ENCODE results near the gene ACSF2. TPM values are rescaled to one million over a fixed set of nuclear protein-coding genes. Genes with fewer than 3 reads are reported as not detected.

ACSF2 gene
- polyA plus RNA-seq, 2 of the 4 experiments (the other 2 are of a cell fraction): 24.4 to 33.6 TPM

- TF ChIP-seq, protein P1, sequence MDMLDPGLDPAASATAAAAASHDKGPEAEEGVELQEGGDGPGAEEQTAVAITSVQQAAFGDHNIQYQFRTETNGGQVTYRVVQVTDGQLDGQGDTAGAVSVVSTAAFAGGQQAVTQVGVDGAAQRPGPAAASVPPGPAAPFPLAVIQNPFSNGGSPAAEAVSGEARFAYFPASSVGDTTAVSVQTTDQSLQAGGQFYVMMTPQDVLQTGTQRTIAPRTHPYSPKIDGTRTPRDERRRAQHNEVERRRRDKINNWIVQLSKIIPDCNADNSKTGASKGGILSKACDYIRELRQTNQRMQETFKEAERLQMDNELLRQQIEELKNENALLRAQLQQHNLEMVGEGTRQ (IDR thresholded peaks at IDR 0.05): no peak
- no peak for TF ChIP-seq ESRRA (IDR thresholded peaks at IDR 0.05; ENCODE audit: borderline replicate concordance, low read length)
- TF ChIP-seq MYC (IDR thresholded peaks at IDR 0.05; ENCODE audit: borderline replicate concordance, low read length): no peak
- no peak for TF ChIP-seq NR3C1 (IDR thresholded peaks at IDR 0.05)
- TF ChIP-seq BCL3 (IDR thresholded peaks at IDR 0.05): no peak
- no peak for TF ChIP-seq KDM5A (IDR thresholded peaks at IDR 0.05)
- TF ChIP-seq FOXS1 (CRISPR knock-in tag; IDR thresholded peaks at IDR 0.05): no peak
- TF ChIP-seq BHLHE40 (IDR thresholded peaks at IDR 0.05; ENCODE audit: low read depth, low read length): no peak
- no peak for TF ChIP-seq POLR2A (IDR thresholded peaks at IDR 0.05; ENCODE audit: low read length)
- TF ChIP-seq, protein P2, sequence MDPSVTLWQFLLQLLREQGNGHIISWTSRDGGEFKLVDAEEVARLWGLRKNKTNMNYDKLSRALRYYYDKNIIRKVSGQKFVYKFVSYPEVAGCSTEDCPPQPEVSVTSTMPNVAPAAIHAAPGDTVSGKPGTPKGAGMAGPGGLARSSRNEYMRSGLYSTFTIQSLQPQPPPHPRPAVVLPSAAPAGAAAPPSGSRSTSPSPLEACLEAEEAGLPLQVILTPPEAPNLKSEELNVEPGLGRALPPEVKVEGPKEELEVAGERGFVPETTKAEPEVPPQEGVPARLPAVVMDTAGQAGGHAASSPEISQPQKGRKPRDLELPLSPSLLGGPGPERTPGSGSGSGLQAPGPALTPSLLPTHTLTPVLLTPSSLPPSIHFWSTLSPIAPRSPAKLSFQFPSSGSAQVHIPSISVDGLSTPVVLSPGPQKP (IDR thresholded peaks at IDR 0.05; ENCODE audit: low read depth, low read length): no peak
- TF ChIP-seq, protein P3, sequence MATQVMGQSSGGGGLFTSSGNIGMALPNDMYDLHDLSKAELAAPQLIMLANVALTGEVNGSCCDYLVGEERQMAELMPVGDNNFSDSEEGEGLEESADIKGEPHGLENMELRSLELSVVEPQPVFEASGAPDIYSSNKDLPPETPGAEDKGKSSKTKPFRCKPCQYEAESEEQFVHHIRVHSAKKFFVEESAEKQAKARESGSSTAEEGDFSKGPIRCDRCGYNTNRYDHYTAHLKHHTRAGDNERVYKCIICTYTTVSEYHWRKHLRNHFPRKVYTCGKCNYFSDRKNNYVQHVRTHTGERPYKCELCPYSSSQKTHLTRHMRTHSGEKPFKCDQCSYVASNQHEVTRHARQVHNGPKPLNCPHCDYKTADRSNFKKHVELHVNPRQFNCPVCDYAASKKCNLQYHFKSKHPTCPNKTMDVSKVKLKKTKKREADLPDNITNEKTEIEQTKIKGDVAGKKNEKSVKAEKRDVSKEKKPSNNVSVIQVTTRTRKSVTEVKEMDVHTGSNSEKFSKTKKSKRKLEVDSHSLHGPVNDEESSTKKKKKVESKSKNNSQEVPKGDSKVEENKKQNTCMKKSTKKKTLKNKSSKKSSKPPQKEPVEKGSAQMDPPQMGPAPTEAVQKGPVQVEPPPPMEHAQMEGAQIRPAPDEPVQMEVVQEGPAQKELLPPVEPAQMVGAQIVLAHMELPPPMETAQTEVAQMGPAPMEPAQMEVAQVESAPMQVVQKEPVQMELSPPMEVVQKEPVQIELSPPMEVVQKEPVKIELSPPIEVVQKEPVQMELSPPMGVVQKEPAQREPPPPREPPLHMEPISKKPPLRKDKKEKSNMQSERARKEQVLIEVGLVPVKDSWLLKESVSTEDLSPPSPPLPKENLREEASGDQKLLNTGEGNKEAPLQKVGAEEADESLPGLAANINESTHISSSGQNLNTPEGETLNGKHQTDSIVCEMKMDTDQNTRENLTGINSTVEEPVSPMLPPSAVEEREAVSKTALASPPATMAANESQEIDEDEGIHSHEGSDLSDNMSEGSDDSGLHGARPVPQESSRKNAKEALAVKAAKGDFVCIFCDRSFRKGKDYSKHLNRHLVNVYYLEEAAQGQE (IDR thresholded peaks at IDR 0.05): no peak
- TF ChIP-seq MAX (IDR thresholded peaks at IDR 0.05): no peak
- TF ChIP-seq EP300 (IDR thresholded peaks at IDR 0.05): no peak
- no peak for TF ChIP-seq JUN (IDR thresholded peaks at IDR 0.05)
- TF ChIP-seq TFCP2L1 (CRISPR knock-in tag; IDR thresholded peaks at IDR 0.05): no peak
- TF ChIP-seq ZSCAN20 (CRISPR knock-in tag; IDR thresholded peaks at IDR 0.05): no peak
- no peak for TF ChIP-seq HEYL (CRISPR knock-in tag; IDR thresholded peaks at IDR 0.05)
- no peak for TF ChIP-seq HOXB5 (CRISPR knock-in tag; IDR thresholded peaks at IDR 0.05)
- FAIRE-seq: no peak
Measured at GRCh38 chr17:50437409-50437808, 11.4 kb downstream of the ACSF2 start.

DNA sequence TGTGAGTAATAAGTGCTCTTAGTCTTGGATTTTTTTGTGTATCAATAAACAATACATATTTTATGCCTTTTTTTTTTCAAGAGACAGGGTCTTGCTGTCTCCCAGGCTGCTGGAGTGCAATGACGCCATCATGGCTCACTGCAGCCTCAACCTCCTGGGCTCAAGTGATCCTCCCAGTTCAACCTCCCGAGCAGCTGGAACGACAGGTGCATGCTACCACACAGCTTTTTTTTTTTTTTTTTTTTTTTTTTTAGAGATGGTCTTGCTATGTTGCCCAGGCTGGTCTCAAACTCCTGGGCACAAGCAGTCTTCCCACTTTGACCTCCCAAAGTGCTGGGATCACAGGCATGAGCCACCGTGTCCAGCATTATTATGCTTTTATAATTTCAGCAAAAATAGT, 13.0 kb downstream of the ACSF2 start:
- no peak for ATAC-seq
- Histone ChIP-seq H3K4me1 (no peaks in the 10 kb centered on the region), H3K4me2 (no peak overlapping the region), H3K27ac (no peak overlapping the region), H3K4me3 (no peak overlapping the region), H3K9me3 (no peaks in the 10 kb centered on the region)
- TF ChIP-seq RCOR1 (IDR thresholded peaks at IDR 0.05; ENCODE audit: low read depth, low read length) (no peak), PHF8 (IDR thresholded peaks at IDR 0.05; ENCODE audit: borderline replicate concordance, low read depth) (no peak), CBX8 (IDR thresholded peaks at IDR 0.05) (no peak), FOSL2 (IDR thresholded peaks at IDR 0.05) (no peak), FOSL2 (CRISPR knock-in tag; IDR thresholded peaks at IDR 0.05) (no peak), CHD4 (IDR thresholded peaks at IDR 0.05; ENCODE audit: borderline replicate concordance) (no peak), CHD2 (IDR thresholded peaks at IDR 0.05; ENCODE audit: low read length, partially characterized antibody) (no peak)
- TF ChIP-seq, protein P2 (IDR thresholded peaks at IDR 0.05; ENCODE audit: low read depth, low read length): no peak
- FAIRE-seq: no peak
- ChIA-PET CTCF (interaction anchor here (1.6 to 6.0 kb wide), 2 partner anchors 41 to 142 kb away, joined by 3 to 26 read pairs; partner anchors contain the start of gene LRRC59), POLR2A (interaction anchor here (0.6 kb wide), 1 partner anchor 43 kb away, joined by 3 read pairs; no protein-coding TSS in a partner anchor)
- no peak for DNase-seq (ENCODE audit: low read depth in 1 of 2, low spot score in 1 of 2)
- WGBS (ENCODE audit: missing lambda C conversion rate): 89% methylated on average over 4 of the region's 4 CpGs

More at GRCh38 chr17:50437409-50437808, 11.4 kb downstream of the ACSF2 start:
- ChIA-PET CTCF (interaction anchor here (0.6 to 6.0 kb wide), 6 partner anchors 8 to 54 kb away, joined by 3 to 26 read pairs (median 4); partner anchors contain the start of gene LRRC59), POLR2A (no interaction called here)
- DNase-seq (ENCODE audit: low read depth in 1 of 2, low spot score in 1 of 2) (no peak), ATAC-seq (no peak)
- H3K4me3 ChIP-seq: no peak overlapping the region
- 92% methylated on average over 4 of the region's 4 CpGs for WGBS (ENCODE audit: missing lambda C conversion rate)
- no peaks in the 10 kb centered on the region for H3K4me1 ChIP-seq
- no peaks in the 10 kb centered on the region for H3K9me3 ChIP-seq
- no peak overlapping the region for H3K27ac ChIP-seq
- no peak overlapping the region for H3K4me2 ChIP-seq
